ENCODE measurements around the gene ARL15.

The ARL15 gene

GRCh38 chr5:54165687-54166086, 144.7 kb downstream of the ARL15 start:
- Histone ChIP-seq H3K36me3 (replicated peaks in 1 of 2; ENCODE audit: control insufficient read depth in 2 of 2, insufficient read depth in 2 of 2, low read length in 2 of 2) (no peaks in the 10 kb centered on the region), H3K79me1 (ENCODE audit: low read depth, low read length) (no peaks in the 10 kb centered on the region), H3K4me2 (ENCODE audit: insufficient read depth, low read length, poor library complexity, severe bottlenecking) (no peak overlapping the region), H3K9me3 (replicated peaks in 1 of 2; ENCODE audit: control insufficient read depth in 2 of 2, insufficient read depth in 1 of 2, low read depth in 1 of 2, low read length in 2 of 2) (no peaks in the 10 kb centered on the region), H3K4ac (ENCODE audit: low read length) (no peak overlapping the region), H3K27ac (replicated peaks; ENCODE audit: low read length) (no peak overlapping the region), H3K14ac (ENCODE audit: low read length) (no peak overlapping the region), H2AFZ (ENCODE audit: low read length) (no peak overlapping the region), H3K4me1 (ENCODE audit: control insufficient read depth in 2 of 2, insufficient read depth in 1 of 2, low read depth in 1 of 2, low read length in 2 of 2) (no peaks in the 10 kb centered on the region), H2BK12ac (ENCODE audit: low read length) (no peak overlapping the region), H3K4me3 (ENCODE audit: low read length in 2 of 2) (no peak overlapping the region), H2AK5ac (ENCODE audit: low read depth, low read length) (no peak overlapping the region), H3K27me3 (ENCODE audit: control insufficient read depth in 3 of 3, insufficient read depth in 3 of 3, low read depth in 1 of 3, low read length in 3 of 3) (no peaks in the 10 kb centered on the region), H3K23ac (ENCODE audit: low read depth, low read length, poor library complexity) (no peak overlapping the region), H2BK120ac (ENCODE audit: low read depth, low read length) (no peak overlapping the region), H2BK5ac (ENCODE audit: low read length) (no peak overlapping the region), H4K8ac (ENCODE audit: low read depth, low read length) (no peak overlapping the region), H2BK15ac (ENCODE audit: low read length) (no peak overlapping the region), H4K91ac (ENCODE audit: low read depth, low read length, poor library complexity) (no peak overlapping the region), H3K9ac (ENCODE audit: low read depth, low read length, poor library complexity) (no peak overlapping the region), H3K18ac (ENCODE audit: low read length) (no peak overlapping the region)
- no peak for DNase-seq (ENCODE audit: low spot score)
- WGBS, 2 donors (ENCODE audit: extremely low coverage in 2 of 2, insufficient read length in 2 of 2, insufficient replicate concordance in 1 of 2), result no CpG with 5 or more reads among the region's 2 CpGs

GRCh38 chr5:54162184-54162583, 148.2 kb downstream of the ARL15 start:
- H3K18ac ChIP-seq (ENCODE audit: low read length), result no peak overlapping the region
- H3K14ac ChIP-seq (ENCODE audit: low read length), result no peak overlapping the region
- no peak overlapping the region for H3K4me3 ChIP-seq (ENCODE audit: low read length in 2 of 2)
- H3K27me3 ChIP-seq (ENCODE audit: control insufficient read depth in 3 of 3, insufficient read depth in 3 of 3, low read depth in 1 of 3, low read length in 3 of 3), result no peaks in the 10 kb centered on the region
- no peaks in the 10 kb centered on the region for H3K4me1 ChIP-seq (ENCODE audit: control insufficient read depth in 2 of 2, insufficient read depth in 1 of 2, low read depth in 1 of 2, low read length in 2 of 2)
- H4K91ac ChIP-seq (ENCODE audit: low read depth, low read length, poor library complexity), result no peak overlapping the region
- H3K9me3 ChIP-seq (replicated peaks in 1 of 2; ENCODE audit: control insufficient read depth in 2 of 2, insufficient read depth in 1 of 2, low read depth in 1 of 2, low read length in 2 of 2), result no peaks in the 10 kb centered on the region
- no peak overlapping the region for H3K4ac ChIP-seq (ENCODE audit: low read length)
- H3K4me2 ChIP-seq (ENCODE audit: insufficient read depth, low read length, poor library complexity, severe bottlenecking), result no peak overlapping the region
- no peak overlapping the region for H2BK120ac ChIP-seq (ENCODE audit: low read depth, low read length)
- DNase-seq (ENCODE audit: low spot score), result no peak
- H3K27ac ChIP-seq (replicated peaks; ENCODE audit: low read length), result no peak overlapping the region
- H3K23ac ChIP-seq (ENCODE audit: low read depth, low read length, poor library complexity), result no peak overlapping the region
- no peak overlapping the region for H4K8ac ChIP-seq (ENCODE audit: low read depth, low read length)
- no peak overlapping the region for H2AK5ac ChIP-seq (ENCODE audit: low read depth, low read length)
- no CpG with 5 or more reads among the region's 3 CpGs for WGBS, 2 donors (ENCODE audit: extremely low coverage in 2 of 2, insufficient read length in 2 of 2, insufficient replicate concordance in 1 of 2)
- H3K36me3 ChIP-seq (replicated peaks in 1 of 2; ENCODE audit: control insufficient read depth in 2 of 2, insufficient read depth in 2 of 2, low read length in 2 of 2), result no peaks in the 10 kb centered on the region
- no peak overlapping the region for H2BK5ac ChIP-seq (ENCODE audit: low read length)
- no peak overlapping the region for H2BK15ac ChIP-seq (ENCODE audit: low read length)
- no peak overlapping the region for H2AFZ ChIP-seq (ENCODE audit: low read length)
- no peaks in the 10 kb centered on the region for H3K79me1 ChIP-seq (ENCODE audit: low read depth, low read length)
- no peak overlapping the region for H2BK12ac ChIP-seq (ENCODE audit: low read length)
- no peak overlapping the region for H3K9ac ChIP-seq (ENCODE audit: low read depth, low read length, poor library complexity)

GRCh38 chr5:54160329-54160728, 150.0 kb downstream of the ARL15 start:
- Histone ChIP-seq H3K27me3 (ENCODE audit: control insufficient read depth in 3 of 3, insufficient read depth in 3 of 3, low read depth in 1 of 3, low read length in 3 of 3) (no peaks in the 10 kb centered on the region), H3K18ac (ENCODE audit: low read length) (no peak overlapping the region), H3K4me3 (ENCODE audit: low read length in 2 of 2) (no peak overlapping the region), H2BK12ac (ENCODE audit: low read length) (no peak overlapping the region), H2BK5ac (ENCODE audit: low read length) (no peak overlapping the region), H3K9ac (ENCODE audit: low read depth, low read length, poor library complexity) (no peak overlapping the region), H4K91ac (ENCODE audit: low read depth, low read length, poor library complexity) (no peak overlapping the region), H3K23ac (ENCODE audit: low read depth, low read length, poor library complexity) (no peak overlapping the region), H3K27ac (replicated peaks; ENCODE audit: low read length) (no peak overlapping the region), H3K14ac (ENCODE audit: low read length) (no peak overlapping the region), H3K4me2 (ENCODE audit: insufficient read depth, low read length, poor library complexity, severe bottlenecking) (no peak overlapping the region), H2BK15ac (ENCODE audit: low read length) (no peak overlapping the region), H4K8ac (ENCODE audit: low read depth, low read length) (no peak overlapping the region), H3K4ac (ENCODE audit: low read length) (no peak overlapping the region), H3K4me1 (ENCODE audit: control insufficient read depth in 2 of 2, insufficient read depth in 1 of 2, low read depth in 1 of 2, low read length in 2 of 2) (no peaks in the 10 kb centered on the region), H3K9me3 (replicated peaks in 1 of 2; ENCODE audit: control insufficient read depth in 2 of 2, insufficient read depth in 1 of 2, low read depth in 1 of 2, low read length in 2 of 2) (no peaks in the 10 kb centered on the region), H3K79me1 (ENCODE audit: low read depth, low read length) (no peaks in the 10 kb centered on the region), H2BK120ac (ENCODE audit: low read depth, low read length) (no peak overlapping the region), H3K36me3 (replicated peaks in 1 of 2; ENCODE audit: control insufficient read depth in 2 of 2, insufficient read depth in 2 of 2, low read length in 2 of 2) (no peaks in the 10 kb centered on the region), H2AK5ac (ENCODE audit: low read depth, low read length) (no peak overlapping the region), H2AFZ (ENCODE audit: low read length) (no peak overlapping the region)
- DNase-seq (ENCODE audit: low spot score), result no peak

GRCh38 chr5:54159893-54160195, 150.5 kb downstream of the ARL15 start:
- Histone ChIP-seq H3K27me3 (ENCODE audit: control insufficient read depth in 3 of 3, insufficient read depth in 3 of 3, low read depth in 1 of 3, low read length in 3 of 3) (no peaks in the 10 kb centered on the region), H2BK15ac (ENCODE audit: low read length) (no peak overlapping the region), H2BK12ac (ENCODE audit: low read length) (no peak overlapping the region), H2AK5ac (ENCODE audit: low read depth, low read length) (no peak overlapping the region), H3K14ac (ENCODE audit: low read length) (no peak overlapping the region), H2BK120ac (ENCODE audit: low read depth, low read length) (no peak overlapping the region), H2BK5ac (ENCODE audit: low read length) (no peak overlapping the region), H3K4me2 (ENCODE audit: insufficient read depth, low read length, poor library complexity, severe bottlenecking) (no peak overlapping the region), H3K4me3 (ENCODE audit: low read length in 2 of 2) (no peak overlapping the region), H3K27ac (replicated peaks; ENCODE audit: low read length) (no peak overlapping the region), H3K79me1 (ENCODE audit: low read depth, low read length) (no peaks in the 10 kb centered on the region), H3K9ac (ENCODE audit: low read depth, low read length, poor library complexity) (no peak overlapping the region), H4K8ac (ENCODE audit: low read depth, low read length) (no peak overlapping the region), H3K23ac (ENCODE audit: low read depth, low read length, poor library complexity) (no peak overlapping the region), H4K91ac (ENCODE audit: low read depth, low read length, poor library complexity) (no peak overlapping the region), H3K18ac (ENCODE audit: low read length) (no peak overlapping the region), H3K9me3 (replicated peaks in 1 of 2; ENCODE audit: control insufficient read depth in 2 of 2, insufficient read depth in 1 of 2, low read depth in 1 of 2, low read length in 2 of 2) (no peaks in the 10 kb centered on the region), H3K4me1 (ENCODE audit: control insufficient read depth in 2 of 2, insufficient read depth in 1 of 2, low read depth in 1 of 2, low read length in 2 of 2) (no peaks in the 10 kb centered on the region), H2AFZ (ENCODE audit: low read length) (no peak overlapping the region), H3K36me3 (replicated peaks in 1 of 2; ENCODE audit: control insufficient read depth in 2 of 2, insufficient read depth in 2 of 2, low read length in 2 of 2) (no peaks in the 10 kb centered on the region), H3K4ac (ENCODE audit: low read length) (no peak overlapping the region)
- DNase-seq (ENCODE audit: low spot score), result no peak
- WGBS, 2 donors (ENCODE audit: extremely low coverage in 2 of 2, insufficient read length in 2 of 2, insufficient replicate concordance in 1 of 2), result no CpG with 5 or more reads among the region's 2 CpGs

All from neuronal stem cell (in vitro differentiated cells).